Measurements from ENCODE around the gene ZBTB8B.
"Not testable (repeated sequence)": the region's sequence is repeated elsewhere in the genome, so short reads cannot be mapped to it uniquely, and the experiment has no call there.

Gene ZBTB8B

GRCh38 chr1:32464716-32465577 is at the start of gene ZBTB8B:
TSS of gene ZBTB8B (plus strand) at chr1:32465072. CDS start at chr1:32470625, 5,553 bp downstream.
- DNase-seq: peak; percentile 81

- no peak for DNase-seq
Measured at GRCh38 chr1:32421775-32422174, 43.1 kb upstream of the ZBTB8B start.

GRCh38 chr1:32426489-32427255 is 38.2 kb upstream of the ZBTB8B start:
- no peak for DNase-seq

- no peak for DNase-seq
Measured at GRCh38 chr1:32427264-32427963, 37.5 kb upstream of the ZBTB8B start.

- no peak for DNase-seq
Measured at GRCh38 chr1:32431736-32432400, 33.0 kb upstream of the ZBTB8B start.

- no peak for DNase-seq
Measured at GRCh38 chr1:32438136-32438535, 26.7 kb upstream of the ZBTB8B start.

- DNase-seq: not testable (repeated sequence)
Measured at GRCh38 chr1:32438777-32439176, 26.1 kb upstream of the ZBTB8B start.

GRCh38 chr1:32441467-32441866 is 23.4 kb upstream of the ZBTB8B start:
- DNase-seq: not testable (repeated sequence)

GRCh38 chr1:32447469-32448185 is 17.2 kb upstream of the ZBTB8B start:
- no peak for DNase-seq

- DNase-seq: peak; percentile 71
Measured at GRCh38 chr1:32448186-32448772, 16.6 kb upstream of the ZBTB8B start.

- no peak for DNase-seq
Measured at GRCh38 chr1:32448773-32449456, 16.0 kb upstream of the ZBTB8B start.

GRCh38 chr1:32449457-32449831 is 15.4 kb upstream of the ZBTB8B start:
- DNase-seq: not testable (repeated sequence)

- DNase-seq: no peak
Measured at GRCh38 chr1:32454726-32455125, 10.1 kb upstream of the ZBTB8B start.

GRCh38 chr1:32455958-32456357 is 8.9 kb upstream of the ZBTB8B start:
- DNase-seq: no peak

- not testable (repeated sequence) for DNase-seq
Measured at GRCh38 chr1:32458798-32459197, 6.1 kb upstream of the ZBTB8B start.

GRCh38 chr1:32462977-32463376 is 1.9 kb upstream of the ZBTB8B start:
- not testable (repeated sequence) for DNase-seq

- DNase-seq: no peak
Measured at GRCh38 chr1:32464191-32464715, 619 bp upstream of the ZBTB8B start.

- no peak for DNase-seq
Measured at GRCh38 chr1:32465578-32465933, 684 bp downstream of the ZBTB8B start.

GRCh38 chr1:32466761-32467160 is 1.9 kb downstream of the ZBTB8B start:
- no peak for DNase-seq

GRCh38 chr1:32468791-32469190 is 3.9 kb downstream of the ZBTB8B start:
- DNase-seq: no peak

- no peak for DNase-seq
Measured at GRCh38 chr1:32470431-32470830, 5.6 kb downstream of the ZBTB8B start.
